KBM-7 (cell line): Measurements from ENCODE around the gene CDKN2AIP.
"Not testable (repeated sequence)": the region's sequence is repeated elsewhere in the genome, so short reads cannot be mapped to it uniquely, and the experiment has no call there.

Experiments used
- DNase-seq: peaks from one replicate; pipeline ENCODE4 v3.0.0-alpha.2; 2015
- in situ Hi-C: fragments of 300-500 bp; cut with MboI; formaldehyde crosslinking; loops from 2 replicates; pipeline ENCODE4 v1.14.3; 2020; ENCODE audit warnings: low sequenced_read_pairs, low pct_unique_long_range_greater_than_20kb, mixed read lengths

Gene CDKN2AIP

DNA sequence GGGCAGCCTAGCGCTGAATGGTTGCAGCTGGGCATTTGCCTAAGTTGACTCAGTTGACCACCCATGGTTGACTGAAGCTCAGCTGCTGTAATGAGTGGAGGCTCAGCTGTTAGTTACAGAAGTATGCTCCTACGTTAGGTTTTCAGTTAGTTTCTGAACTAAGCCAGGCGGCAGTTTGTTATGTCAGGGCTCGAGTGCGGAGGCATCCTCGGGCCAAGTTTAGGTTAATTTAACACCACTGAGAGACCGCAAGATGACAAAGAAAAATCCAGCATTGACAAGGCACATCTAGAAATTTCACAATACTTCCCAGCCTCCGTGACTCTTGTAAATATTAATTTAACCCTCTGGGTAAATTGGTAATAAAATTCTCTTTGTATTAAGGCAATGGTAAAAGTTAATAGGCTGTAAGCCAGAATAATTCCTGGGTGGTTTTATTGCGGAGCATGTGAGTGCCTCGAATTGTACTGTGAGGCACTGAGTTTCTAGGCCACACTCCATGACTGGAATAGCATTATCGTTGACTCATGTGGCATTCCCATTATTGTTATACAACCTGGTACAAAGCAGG is 33.1 kb upstream of the CDKN2AIP start:
- DNase-seq: no peak
- in situ Hi-C loops: no loop called here

GRCh38 chr4:183412821-183413220 is 31.6 kb upstream of the CDKN2AIP start:
- in situ Hi-C loops: no loop called here
- DNase-seq: no peak

DNA sequence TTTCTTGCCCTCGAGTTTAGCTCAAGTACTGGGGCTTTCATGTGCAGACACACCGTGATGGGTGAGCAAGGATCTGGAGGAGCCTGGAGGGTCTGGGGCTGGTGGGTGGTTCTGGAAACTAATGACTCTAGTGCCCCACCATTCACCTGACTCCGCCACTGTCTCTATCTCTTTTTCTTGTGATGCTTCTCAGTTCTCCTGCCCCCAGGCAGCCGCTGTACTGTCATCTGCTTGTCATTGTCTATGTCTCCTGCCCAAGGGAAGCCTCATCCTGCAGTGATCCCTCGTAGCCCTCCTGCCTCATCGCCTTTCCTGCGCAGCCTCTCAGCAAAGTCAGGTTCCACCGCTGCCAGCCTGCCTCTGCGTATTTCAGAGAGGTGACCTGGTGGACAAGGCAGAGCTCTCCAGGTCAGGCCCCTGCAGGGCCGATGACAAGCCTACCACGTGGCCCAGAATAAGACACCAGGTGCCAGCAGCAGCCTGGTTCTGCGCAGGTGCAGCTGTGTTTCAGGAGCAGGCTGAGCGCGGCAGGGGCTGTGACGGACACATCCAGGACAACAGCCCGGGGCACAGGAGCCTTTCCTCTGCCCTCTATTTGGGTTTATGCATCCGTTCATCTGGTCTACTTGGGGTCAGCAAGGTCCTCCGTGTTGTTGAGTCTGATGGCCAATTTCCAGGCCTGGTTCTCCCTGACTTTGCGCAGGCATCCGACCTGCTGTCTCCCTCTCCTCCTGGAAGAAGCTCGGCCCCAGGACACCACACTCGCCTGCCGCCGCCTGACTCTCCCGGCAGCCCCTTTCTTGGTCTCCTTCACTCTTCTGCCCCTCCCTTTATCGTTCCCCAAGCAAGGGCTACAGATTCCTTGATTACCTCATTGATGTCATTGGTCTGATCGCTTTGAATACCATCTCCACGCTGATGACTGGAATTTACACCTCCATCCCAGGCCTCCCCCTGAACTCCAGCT is 30.9 kb upstream of the CDKN2AIP start:
- in situ Hi-C loops: no loop called here
- DNase-seq: no peak

DNA sequence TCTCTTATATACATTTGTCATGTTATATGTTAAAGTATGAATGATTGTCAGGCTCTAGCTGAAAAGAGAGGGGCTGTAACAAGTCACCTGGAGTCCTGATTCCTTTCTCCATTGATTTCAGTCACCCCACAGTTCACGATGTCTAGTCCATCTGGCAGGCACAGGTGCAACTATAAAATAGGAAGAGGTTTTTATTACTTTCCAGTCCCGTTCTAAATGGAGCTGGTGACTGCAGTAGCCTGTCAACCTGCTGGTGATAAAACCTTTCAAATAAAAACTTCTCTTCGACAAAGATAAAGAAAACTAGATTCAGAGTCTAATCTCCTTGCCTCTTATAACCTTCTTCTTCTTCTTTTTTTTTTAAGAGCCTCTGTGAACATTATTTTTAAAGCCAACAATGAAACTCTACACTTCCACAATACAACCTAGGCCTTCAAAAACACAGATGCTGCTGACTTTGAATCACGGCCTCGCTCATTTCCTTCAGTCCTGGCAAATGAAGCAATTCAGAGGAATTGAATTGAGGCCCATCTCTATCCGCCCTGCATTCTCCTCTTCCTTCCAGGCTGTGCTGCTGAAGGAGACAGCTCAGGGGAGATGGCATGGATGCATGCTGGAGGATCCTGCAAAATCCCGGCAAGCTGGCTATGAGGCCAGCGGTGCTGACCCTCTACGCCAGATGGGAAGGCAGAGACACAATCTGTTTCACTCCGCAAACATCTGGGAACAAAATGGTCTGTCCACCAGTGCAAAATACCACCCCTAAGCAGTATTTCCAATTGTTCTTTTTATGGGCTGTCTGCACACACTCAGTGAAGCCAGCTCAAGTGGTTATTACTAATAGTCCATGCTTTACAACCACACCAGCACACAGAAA is 27.3 kb upstream of the CDKN2AIP start:
- DNase-seq: no peak
- in situ Hi-C loops: no loop called here

GRCh38 chr4:183422962-183423631 is 21.3 kb upstream of the CDKN2AIP start:
- no peak for DNase-seq
- in situ Hi-C loops: no loop called here

GRCh38 chr4:183424109-183424744 is 20.2 kb upstream of the CDKN2AIP start:
- DNase-seq: no peak
- in situ Hi-C loops: no loop called here

GRCh38 chr4:183426507-183426906 is 17.9 kb upstream of the CDKN2AIP start:
- no peak for DNase-seq
- in situ Hi-C loops: no loop called here

DNA sequence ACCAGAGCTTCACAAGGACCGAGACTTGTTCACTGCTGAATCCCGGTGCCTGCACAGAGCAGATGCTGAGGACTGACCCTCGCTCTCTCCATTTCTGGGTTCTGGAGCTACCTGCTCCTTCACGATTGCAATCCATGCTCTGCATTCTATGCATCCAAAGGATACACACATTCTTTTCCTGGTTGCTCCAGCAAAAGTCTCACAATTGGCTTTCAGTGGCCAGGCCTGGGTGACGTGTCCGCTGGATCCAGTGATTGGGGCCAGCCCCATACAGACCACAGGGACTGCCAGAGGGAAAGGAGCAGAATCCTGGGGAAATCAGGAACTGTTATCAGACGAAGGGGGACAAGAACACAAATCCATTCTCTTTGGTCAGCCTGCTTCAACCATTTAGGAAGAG is 14.9 kb upstream of the CDKN2AIP start:
- no peak for DNase-seq
- in situ Hi-C loops: no loop called here

- no peak for DNase-seq
- in situ Hi-C loops: no loop called here
Measured at GRCh38 chr4:183430317-183430993, 14.0 kb upstream of the CDKN2AIP start.

DNA sequence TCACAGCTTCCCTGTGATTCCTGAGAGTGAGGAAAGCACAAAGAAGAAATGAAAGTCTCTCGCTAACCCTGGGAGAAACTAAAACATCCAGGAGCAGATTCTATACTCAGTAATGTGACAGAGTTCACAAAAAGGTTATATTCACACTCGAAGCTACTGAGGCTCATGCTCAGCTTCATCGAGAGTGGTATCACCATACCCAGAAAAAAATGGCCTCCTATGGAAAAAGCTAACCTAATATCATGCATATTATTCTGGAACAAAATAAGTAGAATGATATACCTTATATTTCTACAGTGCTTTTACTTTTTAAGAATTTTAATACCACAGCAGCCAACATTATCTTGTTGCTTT is 13.5 kb upstream of the CDKN2AIP start:
- no peak for DNase-seq
- in situ Hi-C loops: no loop called here

GRCh38 chr4:183431614-183432013 is 12.8 kb upstream of the CDKN2AIP start:
- in situ Hi-C loops: no loop called here
- DNase-seq: no peak

- in situ Hi-C loops, DNase-seq: not testable (repeated sequence)
Measured at GRCh38 chr4:183433183-183433582, 11.3 kb upstream of the CDKN2AIP start.

- in situ Hi-C loops: no loop called here
- DNase-seq: no peak
Measured at GRCh38 chr4:183434264-183434663, 10.2 kb upstream of the CDKN2AIP start.

DNA sequence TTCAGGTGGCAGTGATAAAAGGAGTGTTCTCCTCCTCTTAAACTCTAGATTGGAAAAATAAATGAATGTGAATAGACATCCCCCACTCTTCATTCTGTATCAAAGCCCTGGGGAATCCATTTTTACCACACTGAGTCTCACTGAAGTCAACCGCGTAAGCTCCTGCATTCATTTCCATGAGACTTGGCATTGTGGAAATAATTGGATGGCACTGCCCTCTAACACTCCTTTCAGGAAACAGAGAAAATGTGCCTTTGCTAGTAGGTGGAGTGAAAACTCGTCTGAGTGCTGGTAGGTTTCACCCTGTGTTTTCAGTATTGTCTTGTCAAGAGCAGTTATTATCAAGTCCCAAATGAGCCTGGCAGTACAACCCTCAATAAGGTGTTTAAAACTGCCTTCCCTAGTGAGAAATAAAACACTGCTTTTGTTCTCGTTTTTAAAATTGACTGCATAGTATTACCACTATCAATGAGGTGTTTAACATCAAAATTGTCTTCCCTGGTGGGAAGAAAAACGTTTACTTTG is 9.7 kb upstream of the CDKN2AIP start:
- in situ Hi-C loops: no loop called here
- no peak for DNase-seq

GRCh38 chr4:183435803-183436202 is 8.6 kb upstream of the CDKN2AIP start:
- DNase-seq: no peak
- in situ Hi-C loops: no loop called here

- DNase-seq: no peak
- in situ Hi-C loops: no loop called here
Measured at GRCh38 chr4:183436417-183436816, 8.0 kb upstream of the CDKN2AIP start.

DNA sequence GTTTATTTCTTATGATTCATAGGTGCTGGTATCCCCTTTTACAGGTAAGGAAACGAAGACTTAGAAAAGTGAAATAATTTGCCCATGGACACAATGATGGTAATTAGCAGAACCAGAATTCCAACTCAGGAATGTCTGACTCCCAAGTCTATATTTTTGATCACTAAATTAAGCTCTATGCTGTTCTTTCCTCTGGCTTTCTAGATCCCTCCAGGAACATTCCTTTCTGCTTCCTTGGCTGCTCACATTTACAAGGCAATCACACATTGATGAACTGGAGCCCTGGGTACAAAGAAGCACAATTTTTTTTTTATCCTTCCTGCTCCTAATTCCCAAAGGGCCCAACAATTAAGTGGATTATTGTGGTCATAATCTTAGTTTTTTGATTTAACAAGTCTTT is 7.0 kb upstream of the CDKN2AIP start:
- in situ Hi-C loops: no loop called here
- no peak for DNase-seq

- DNase-seq: no peak
- in situ Hi-C loops: no loop called here
Measured at GRCh38 chr4:183438458-183439113, 5.8 kb upstream of the CDKN2AIP start.
